Neural crest cell (in vitro differentiated cells): ENCODE data around the gene SREBF2. TPM values are rescaled to one million over a fixed set of nuclear protein-coding genes. Genes with fewer than 3 reads are reported as not detected.

ENCODE experiments used
- DNase-seq: peaks from one replicate; pipeline ENCODE4 v3.0.0; 2021; ENCODE audit warnings: low read depth, mixed read lengths, low spot score
- H3K27ac Mint-ChIP-seq: one replicate; pipeline ENCODE4 v1.8.0; 2021; ENCODE audit warnings: mild to moderate bottlenecking, mixed read lengths; ENCODE audit not compliant: unreplicated experiment
- H3K27me3 Mint-ChIP-seq: 2 replicates; pipeline ENCODE4 v1.8.0; 2021; ENCODE audit warnings: low read depth, mild to moderate bottlenecking, mixed read lengths
- H3K36me3 Mint-ChIP-seq: 2 replicates; pipeline ENCODE4 v1.8.0; 2021; ENCODE audit warnings: low read depth, mild to moderate bottlenecking, mixed read lengths
- H3K4me1 Mint-ChIP-seq: 2 replicates; pipeline ENCODE4 v1.8.0; 2021; ENCODE audit warnings: mixed read lengths
- H3K4me3 Mint-ChIP-seq: one replicate; pipeline ENCODE4 v1.8.0; 2021; ENCODE audit warnings: mild to moderate bottlenecking, mixed read lengths
- H3K9me3 Mint-ChIP-seq: 2 replicates; pipeline ENCODE4 v1.8.0; 2021; ENCODE audit warnings: mixed read lengths
- CTCF ChIP-seq: fragments of 200-600 bp; sonication (generic); conservative IDR thresholded peaks from 2 replicates; pipeline ENCODE4 v1.5.0; 2021; ENCODE audit warnings: antibody characterized with exemption, mild to moderate bottlenecking
- total RNA-seq: library from RNA; stranded (reverse); gene quantifications from 2 replicates; pipeline ENCODE4 v1.2.1, GENCODE V29; 2021

The SREBF2 gene
- total RNA-seq, 1 donor from 2014 or later: 209 TPM

- H3K9me3 Mint-ChIP-seq: no peaks in the 10 kb centered on the region
- H3K27ac Mint-ChIP-seq: no peak overlapping the region
- peak overlapping the region; percentile 62 for H3K4me3 Mint-ChIP-seq
- peaks cover 10% of the 10 kb centered on the region for H3K36me3 Mint-ChIP-seq
- DNase-seq: no peak
- peaks cover 4% of the 10 kb centered on the region for H3K4me1 Mint-ChIP-seq
- H3K27me3 Mint-ChIP-seq: peaks cover 56% of the 10 kb centered on the region
- TF ChIP-seq CTCF: no peak
These were observed 74.8 kb downstream of the SREBF2 start for GRCh38 chr22:41907436-41908401.

- TF ChIP-seq CTCF: no peak
- Mint-ChIP-seq H3K4me1 (peaks cover 4% of the 10 kb centered on the region), H3K36me3 (peaks cover 10% of the 10 kb centered on the region), H3K4me3 (peak overlapping the region; percentile 80), H3K27me3 (peaks cover 65% of the 10 kb centered on the region), H3K9me3 (no peaks in the 10 kb centered on the region), H3K27ac (no peak overlapping the region)
- DNase-seq: no peak
These were observed 75.8 kb downstream of the SREBF2 start for GRCh38 chr22:41908411-41909309.

- Mint-ChIP-seq H3K27ac (no peak overlapping the region), H3K27me3 (peaks cover 65% of the 10 kb centered on the region), H3K4me1 (peaks cover 4% of the 10 kb centered on the region), H3K4me3 (peak overlapping the region; percentile 80), H3K9me3 (no peaks in the 10 kb centered on the region), H3K36me3 (peaks cover 7% of the 10 kb centered on the region)
- DNase-seq: no peak
- TF ChIP-seq CTCF: no peak
These were observed 76.6 kb downstream of the SREBF2 start for GRCh38 chr22:41909310-41910049.

GRCh38 chr22:41910050-41911000, 77.4 kb downstream of the SREBF2 start:
- DNase-seq: no peak
- no peak overlapping the region for H3K27ac Mint-ChIP-seq
- no peak for TF ChIP-seq CTCF
- H3K36me3 Mint-ChIP-seq: peaks cover 7% of the 10 kb centered on the region
- H3K4me1 Mint-ChIP-seq: peaks cover 4% of the 10 kb centered on the region
- no peaks in the 10 kb centered on the region for H3K9me3 Mint-ChIP-seq
- peaks cover 69% of the 10 kb centered on the region for H3K27me3 Mint-ChIP-seq
- no peak overlapping the region for H3K4me3 Mint-ChIP-seq
